ENCODE measurements around the gene DRG1. TPM values are rescaled to one million over a fixed set of nuclear protein-coding genes. Genes with fewer than 3 reads are reported as not detected.
A peak's percentile ranks its signal among the peaks of the same experiment; 100 is the strongest.

The DRG1 gene, protein sequence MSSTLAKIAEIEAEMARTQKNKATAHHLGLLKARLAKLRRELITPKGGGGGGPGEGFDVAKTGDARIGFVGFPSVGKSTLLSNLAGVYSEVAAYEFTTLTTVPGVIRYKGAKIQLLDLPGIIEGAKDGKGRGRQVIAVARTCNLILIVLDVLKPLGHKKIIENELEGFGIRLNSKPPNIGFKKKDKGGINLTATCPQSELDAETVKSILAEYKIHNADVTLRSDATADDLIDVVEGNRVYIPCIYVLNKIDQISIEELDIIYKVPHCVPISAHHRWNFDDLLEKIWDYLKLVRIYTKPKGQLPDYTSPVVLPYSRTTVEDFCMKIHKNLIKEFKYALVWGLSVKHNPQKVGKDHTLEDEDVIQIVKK
- polyA plus RNA-seq (90.2 and 113 TPM in 2 replicates), polyA minus RNA-seq (92.3 and 98.2 TPM in 2 replicates)

DNA sequence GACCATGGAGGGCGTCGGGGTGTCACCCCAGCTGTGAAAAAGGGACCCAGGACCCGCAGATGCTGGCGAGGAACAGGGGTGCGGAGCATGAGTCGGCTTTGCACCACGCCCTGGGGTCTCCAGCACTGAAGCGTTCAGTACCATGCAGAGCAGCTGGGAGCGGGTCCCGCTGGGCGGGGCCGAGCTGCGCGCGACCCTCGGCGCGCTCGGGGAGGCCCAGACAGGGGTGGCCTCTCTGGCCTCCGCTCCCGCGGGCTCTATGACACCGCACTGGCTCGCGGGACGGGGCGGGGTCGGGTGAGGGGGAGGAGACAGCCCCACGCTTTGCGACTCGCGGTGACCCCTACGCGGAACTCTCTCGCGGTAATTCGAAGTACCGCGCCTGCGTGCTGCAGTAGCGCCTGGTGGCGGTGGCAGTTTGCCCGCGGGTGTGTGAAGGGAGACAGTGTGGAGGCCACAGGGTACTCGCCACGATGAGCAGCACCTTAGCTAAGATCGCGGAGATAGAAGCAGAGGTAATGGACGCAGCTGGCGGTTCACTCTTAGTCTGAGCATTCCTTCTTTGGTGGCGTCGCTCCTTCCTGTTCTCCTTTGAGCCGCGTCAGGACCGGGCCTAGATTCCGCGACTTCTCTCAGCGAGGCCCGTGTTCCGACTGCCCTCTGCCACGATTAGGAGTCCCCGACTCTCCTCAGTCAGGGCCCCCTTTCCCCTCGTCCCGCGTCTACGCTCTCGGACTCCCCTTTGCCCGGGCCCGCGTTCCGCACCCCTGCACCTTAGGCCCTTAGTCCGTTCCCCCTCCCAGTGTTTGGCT is at the start of gene DRG1:
DRG1 (plus strand) TSS at position 394 of the 812 bp plus-strand sequence; CDS start at position 474, 80 bp downstream.
- Histone ChIP-seq H3K9me2 (ENCODE audit: insufficient read depth, low read length) (no peaks in the 10 kb centered on the region), H3K4me3 (ENCODE audit: low read length) (peak within 1 kb of the TSS; percentile 86), H3K27me3 (ENCODE audit: insufficient read depth, low read depth, low read length) (no peaks in the 10 kb centered on the region), H3K36me3 (ENCODE audit: insufficient read depth, low read length) (no peaks in the 10 kb centered on the region), H3K4me2 (ENCODE audit: low read length) (peak within 1 kb of the TSS; percentile 95), H2AFZ (ENCODE audit: low read depth, low read length) (peak within 1 kb of the TSS; percentile 96), H3K79me2 (replicated peaks; ENCODE audit: insufficient read depth, low read length) (peaks cover 20% of the 10 kb centered on the region), H3K9ac (ENCODE audit: low read length) (peak within 1 kb of the TSS; percentile 88), H3K9me3 (ENCODE audit: low read length) (no peaks in the 10 kb centered on the region), H3K27ac (ENCODE audit: low read length) (peak within 1 kb of the TSS; percentile 89), H4K20me1 (ENCODE audit: insufficient read depth) (no peaks in the 10 kb centered on the region), H3F3A (ENCODE audit: insufficient read depth, low read length, poor library complexity, severe bottlenecking) (no peaks in the 10 kb centered on the region)
- TF ChIP-seq EZH2 (IDR thresholded peaks at IDR 0.05; ENCODE audit: borderline replicate concordance, insufficient read depth, low read length, poor library complexity, severe bottlenecking) (no peak), SMC3 (conservative IDR thresholded peaks at IDR 0.05; ENCODE audit: poor library complexity) (peak; percentile 69), POLR2AphosphoS5 (IDR thresholded peaks at IDR 0.05) (peak; percentile 97), MXI1 (conservative IDR thresholded peaks at IDR 0.05; ENCODE audit: poor library complexity, severe bottlenecking) (peak; percentile 93), TAF1 (IDR thresholded peaks at IDR 0.05; ENCODE audit: low read depth) (peak; percentile 50), EP300 (conservative IDR thresholded peaks at IDR 0.05; ENCODE audit: poor library complexity, severe bottlenecking) (peak; percentile 71), RAD21 (conservative IDR thresholded peaks at IDR 0.05) (peak; percentile 68)
- TF ChIP-seq, protein P1, sequence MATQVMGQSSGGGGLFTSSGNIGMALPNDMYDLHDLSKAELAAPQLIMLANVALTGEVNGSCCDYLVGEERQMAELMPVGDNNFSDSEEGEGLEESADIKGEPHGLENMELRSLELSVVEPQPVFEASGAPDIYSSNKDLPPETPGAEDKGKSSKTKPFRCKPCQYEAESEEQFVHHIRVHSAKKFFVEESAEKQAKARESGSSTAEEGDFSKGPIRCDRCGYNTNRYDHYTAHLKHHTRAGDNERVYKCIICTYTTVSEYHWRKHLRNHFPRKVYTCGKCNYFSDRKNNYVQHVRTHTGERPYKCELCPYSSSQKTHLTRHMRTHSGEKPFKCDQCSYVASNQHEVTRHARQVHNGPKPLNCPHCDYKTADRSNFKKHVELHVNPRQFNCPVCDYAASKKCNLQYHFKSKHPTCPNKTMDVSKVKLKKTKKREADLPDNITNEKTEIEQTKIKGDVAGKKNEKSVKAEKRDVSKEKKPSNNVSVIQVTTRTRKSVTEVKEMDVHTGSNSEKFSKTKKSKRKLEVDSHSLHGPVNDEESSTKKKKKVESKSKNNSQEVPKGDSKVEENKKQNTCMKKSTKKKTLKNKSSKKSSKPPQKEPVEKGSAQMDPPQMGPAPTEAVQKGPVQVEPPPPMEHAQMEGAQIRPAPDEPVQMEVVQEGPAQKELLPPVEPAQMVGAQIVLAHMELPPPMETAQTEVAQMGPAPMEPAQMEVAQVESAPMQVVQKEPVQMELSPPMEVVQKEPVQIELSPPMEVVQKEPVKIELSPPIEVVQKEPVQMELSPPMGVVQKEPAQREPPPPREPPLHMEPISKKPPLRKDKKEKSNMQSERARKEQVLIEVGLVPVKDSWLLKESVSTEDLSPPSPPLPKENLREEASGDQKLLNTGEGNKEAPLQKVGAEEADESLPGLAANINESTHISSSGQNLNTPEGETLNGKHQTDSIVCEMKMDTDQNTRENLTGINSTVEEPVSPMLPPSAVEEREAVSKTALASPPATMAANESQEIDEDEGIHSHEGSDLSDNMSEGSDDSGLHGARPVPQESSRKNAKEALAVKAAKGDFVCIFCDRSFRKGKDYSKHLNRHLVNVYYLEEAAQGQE (IDR thresholded peaks at IDR 0.05; ENCODE audit: borderline replicate concordance): peak; percentile 54
- TF ChIP-seq, protein P2, sequence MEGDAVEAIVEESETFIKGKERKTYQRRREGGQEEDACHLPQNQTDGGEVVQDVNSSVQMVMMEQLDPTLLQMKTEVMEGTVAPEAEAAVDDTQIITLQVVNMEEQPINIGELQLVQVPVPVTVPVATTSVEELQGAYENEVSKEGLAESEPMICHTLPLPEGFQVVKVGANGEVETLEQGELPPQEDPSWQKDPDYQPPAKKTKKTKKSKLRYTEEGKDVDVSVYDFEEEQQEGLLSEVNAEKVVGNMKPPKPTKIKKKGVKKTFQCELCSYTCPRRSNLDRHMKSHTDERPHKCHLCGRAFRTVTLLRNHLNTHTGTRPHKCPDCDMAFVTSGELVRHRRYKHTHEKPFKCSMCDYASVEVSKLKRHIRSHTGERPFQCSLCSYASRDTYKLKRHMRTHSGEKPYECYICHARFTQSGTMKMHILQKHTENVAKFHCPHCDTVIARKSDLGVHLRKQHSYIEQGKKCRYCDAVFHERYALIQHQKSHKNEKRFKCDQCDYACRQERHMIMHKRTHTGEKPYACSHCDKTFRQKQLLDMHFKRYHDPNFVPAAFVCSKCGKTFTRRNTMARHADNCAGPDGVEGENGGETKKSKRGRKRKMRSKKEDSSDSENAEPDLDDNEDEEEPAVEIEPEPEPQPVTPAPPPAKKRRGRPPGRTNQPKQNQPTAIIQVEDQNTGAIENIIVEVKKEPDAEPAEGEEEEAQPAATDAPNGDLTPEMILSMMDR (IDR thresholded peaks at IDR 0.05; ENCODE audit: poor library complexity, severe bottlenecking): peak; percentile 44

DNA sequence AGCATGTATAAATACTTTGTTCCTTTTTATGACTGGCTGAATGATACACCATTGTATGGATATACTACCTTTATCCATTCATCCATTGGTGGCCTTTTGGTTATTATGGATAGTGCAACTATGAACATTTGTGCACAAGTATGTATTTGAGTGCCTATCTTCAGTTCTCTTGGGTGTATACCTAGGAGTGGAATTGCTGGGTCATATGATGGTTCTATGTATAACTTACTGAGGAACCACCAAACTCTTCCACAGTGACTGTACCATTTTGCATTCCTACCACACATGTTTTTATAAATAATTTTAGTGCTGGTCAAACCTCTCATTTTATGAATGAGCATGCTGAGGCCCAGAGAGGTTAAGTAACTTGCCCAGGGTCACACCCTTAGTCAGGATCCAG is 49.4 kb upstream of the DRG1 start:
- Histone ChIP-seq H3K4me3 (ENCODE audit: low read length) (no peak overlapping the region), H4K20me1 (ENCODE audit: insufficient read depth) (no peaks in the 10 kb centered on the region), H3K36me3 (ENCODE audit: insufficient read depth, low read length) (no peaks in the 10 kb centered on the region), H3F3A (ENCODE audit: insufficient read depth, low read length, poor library complexity, severe bottlenecking) (no peaks in the 10 kb centered on the region), H3K4me2 (ENCODE audit: low read length) (no peak overlapping the region), H3K79me2 (replicated peaks; ENCODE audit: insufficient read depth, low read length) (peaks cover 3% of the 10 kb centered on the region), H3K27me3 (ENCODE audit: insufficient read depth, low read depth, low read length) (no peaks in the 10 kb centered on the region), H3K9ac (ENCODE audit: low read length) (no peak overlapping the region), H3K9me2 (ENCODE audit: insufficient read depth, low read length) (no peaks in the 10 kb centered on the region), H3K27ac (ENCODE audit: low read length) (no peak overlapping the region), H3K9me3 (ENCODE audit: low read length) (no peaks in the 10 kb centered on the region), H2AFZ (ENCODE audit: low read depth, low read length) (no peak overlapping the region)
- TF ChIP-seq EP300 (conservative IDR thresholded peaks at IDR 0.05; ENCODE audit: poor library complexity, severe bottlenecking) (no peak), POLR2AphosphoS5 (IDR thresholded peaks at IDR 0.05) (no peak), RAD21 (conservative IDR thresholded peaks at IDR 0.05) (no peak), MXI1 (conservative IDR thresholded peaks at IDR 0.05; ENCODE audit: poor library complexity, severe bottlenecking) (no peak), SMC3 (conservative IDR thresholded peaks at IDR 0.05; ENCODE audit: poor library complexity) (no peak), TAF1 (IDR thresholded peaks at IDR 0.05; ENCODE audit: low read depth) (no peak), EZH2 (IDR thresholded peaks at IDR 0.05; ENCODE audit: borderline replicate concordance, insufficient read depth, low read length, poor library complexity, severe bottlenecking) (no peak)
- TF ChIP-seq, protein P2 (IDR thresholded peaks at IDR 0.05; ENCODE audit: poor library complexity, severe bottlenecking): no peak
- TF ChIP-seq, protein P1 (IDR thresholded peaks at IDR 0.05; ENCODE audit: borderline replicate concordance): no peak
